GM19043 (cell line): ENCODE data around the gene ROBO4.

ENCODE experiments used
- ATAC-seq: cut with Tn5 transposase; IDR thresholded peaks from one replicate; pipeline ENCODE4 v1.9.1; 2021; ENCODE audit warnings: low read depth; ENCODE audit not compliant: unreplicated experiment

ROBO4 gene

GRCh38 chr11:124859171-124859570, 38.5 kb downstream of the ROBO4 start:
- ATAC-seq, result no peak

DNA sequence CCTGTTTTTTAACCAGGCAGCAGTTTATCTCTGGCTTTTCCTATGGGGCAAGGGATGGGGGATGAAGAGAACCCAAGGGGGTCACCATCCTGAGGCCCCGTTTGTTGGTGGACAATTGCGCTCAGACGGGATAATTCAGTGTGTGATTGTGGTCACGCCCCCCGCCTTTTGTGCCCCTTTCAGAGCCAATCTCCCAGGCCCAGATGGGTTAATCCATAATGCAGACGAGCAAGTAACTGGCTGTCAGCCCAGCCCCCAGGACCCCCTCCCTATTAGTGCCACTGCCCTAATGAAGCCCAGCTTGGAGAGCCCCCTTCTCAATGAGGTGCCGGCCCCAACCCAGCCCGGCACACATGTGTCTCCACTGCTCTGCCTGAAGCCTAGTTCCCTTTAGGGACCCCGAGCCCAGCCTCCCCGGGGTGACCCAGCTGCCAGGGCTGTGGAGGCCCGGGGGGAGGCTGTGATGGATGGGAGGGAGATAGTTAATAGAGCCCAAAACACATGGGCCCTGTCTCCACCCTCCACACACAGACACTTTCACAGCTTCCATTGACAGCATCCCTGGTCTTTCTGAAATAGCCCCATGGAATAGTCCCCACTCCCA, 51.5 kb downstream of the ROBO4 start:
- no peak for ATAC-seq

DNA sequence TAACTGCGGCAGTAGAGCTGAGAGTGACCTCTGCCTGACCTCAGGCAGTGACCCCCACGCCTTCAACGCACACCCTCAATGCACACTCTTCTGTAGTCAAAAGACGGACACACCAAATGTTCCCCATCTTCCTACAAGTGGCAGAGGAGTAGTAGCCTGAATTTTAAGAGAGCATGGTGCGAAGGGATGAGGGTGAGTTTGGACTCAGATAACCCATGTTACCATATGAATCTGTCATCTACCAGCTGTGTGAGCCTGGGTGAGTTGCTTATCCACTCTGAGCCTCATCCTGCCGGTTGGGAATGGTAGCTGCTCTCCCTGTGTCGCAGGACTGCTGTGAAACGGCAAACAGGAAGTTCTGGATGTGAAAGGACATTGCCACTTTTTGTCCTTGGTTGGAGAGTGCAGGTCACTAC, 53.0 kb downstream of the ROBO4 start:
- no peak for ATAC-seq

- ATAC-seq, result no peak
Measured at GRCh38 chr11:124843616-124843910, 54.1 kb downstream of the ROBO4 start.

DNA sequence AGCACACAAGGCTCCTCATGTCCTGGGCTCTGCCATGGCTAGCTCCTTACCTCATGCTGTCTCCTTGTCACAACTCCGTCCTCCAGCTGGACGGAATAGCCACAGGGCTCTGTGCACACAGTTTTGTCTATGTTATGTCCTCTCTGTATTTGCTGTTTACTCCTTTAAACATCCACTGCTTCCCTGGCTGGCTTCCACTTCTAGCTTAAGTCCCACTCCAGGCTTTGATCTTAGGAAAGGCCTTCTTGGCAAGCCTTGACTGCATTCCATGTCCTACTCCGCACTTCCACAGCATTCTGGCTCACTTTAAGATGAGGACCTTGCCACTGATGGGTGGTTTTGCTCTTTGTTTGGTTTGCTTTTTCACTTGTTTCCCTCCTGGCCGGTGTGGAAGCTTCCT, 55.4 kb downstream of the ROBO4 start:
- ATAC-seq, result no peak

DNA sequence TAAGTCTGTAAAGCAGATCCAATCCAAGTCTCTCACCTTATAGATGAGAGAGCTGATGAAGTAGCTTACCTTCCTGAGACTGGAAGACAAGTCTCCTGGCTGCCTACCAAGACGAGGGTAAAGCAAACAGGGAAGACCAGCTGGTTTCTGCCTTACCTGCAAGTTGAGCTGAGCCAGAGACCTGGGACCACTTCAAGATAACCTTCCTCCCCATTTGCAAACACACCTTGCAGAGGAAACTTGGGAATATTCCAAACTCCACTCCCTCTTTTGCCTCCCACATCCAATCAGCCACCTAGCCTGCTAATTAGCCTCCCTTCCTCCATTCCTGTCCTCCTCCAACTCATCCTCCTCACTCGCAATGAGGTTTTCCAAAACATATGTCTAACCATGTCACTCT, 55.8 kb downstream of the ROBO4 start:
- no peak for ATAC-seq

- no peak for ATAC-seq
Measured at GRCh38 chr11:124841201-124841600, 56.5 kb downstream of the ROBO4 start.

DNA sequence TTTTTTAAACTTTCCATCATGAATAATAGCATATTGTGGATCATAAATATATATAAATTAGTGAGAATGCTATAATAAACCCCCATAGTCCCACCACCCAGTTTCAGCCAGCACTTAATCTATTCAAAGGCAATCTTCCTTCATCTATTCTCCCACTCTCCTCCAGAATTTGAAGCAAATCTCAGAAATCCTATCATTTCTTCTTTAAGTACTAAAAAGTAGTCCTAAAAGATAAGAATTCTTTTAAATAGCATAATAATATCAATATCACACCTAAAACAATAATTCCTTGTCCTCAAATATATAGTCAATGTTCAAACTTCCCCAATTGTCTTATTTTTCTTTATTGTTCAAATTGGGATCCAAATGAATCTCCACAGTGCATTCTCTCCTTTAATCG, 57.0 kb downstream of the ROBO4 start:
- ATAC-seq, result no peak

DNA sequence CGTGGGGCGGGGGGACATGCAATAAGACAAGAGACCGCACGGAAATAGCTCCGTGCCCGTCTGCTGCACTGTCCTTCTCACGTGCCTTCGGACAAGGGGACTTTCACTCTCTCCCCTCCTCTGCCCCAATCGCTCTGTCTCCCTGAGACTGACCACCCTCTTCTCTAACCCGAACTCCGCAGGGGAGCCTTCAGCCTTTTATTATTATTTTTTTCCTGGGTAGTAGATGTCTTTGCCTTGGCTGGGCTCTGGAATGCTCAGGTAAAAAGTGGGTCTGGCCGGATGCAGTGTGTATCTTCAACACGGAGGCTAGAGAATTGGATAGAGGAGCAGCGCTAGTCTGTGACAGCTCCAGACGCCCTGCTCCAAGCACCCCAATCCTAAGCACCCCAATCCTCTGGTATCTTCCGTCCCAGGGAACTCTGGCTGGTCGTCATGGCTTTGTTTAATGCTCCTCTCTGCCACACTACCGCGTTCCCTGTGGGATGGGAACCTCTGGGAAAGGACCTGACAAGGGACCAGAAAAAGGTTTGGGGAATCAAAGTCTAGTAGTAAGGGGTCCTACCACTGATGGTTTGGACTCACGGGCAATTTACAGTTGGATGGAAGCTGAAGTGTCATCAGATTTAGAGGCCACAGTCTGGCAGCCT, 57.6 kb downstream of the ROBO4 start:
- ATAC-seq, result no peak

DNA sequence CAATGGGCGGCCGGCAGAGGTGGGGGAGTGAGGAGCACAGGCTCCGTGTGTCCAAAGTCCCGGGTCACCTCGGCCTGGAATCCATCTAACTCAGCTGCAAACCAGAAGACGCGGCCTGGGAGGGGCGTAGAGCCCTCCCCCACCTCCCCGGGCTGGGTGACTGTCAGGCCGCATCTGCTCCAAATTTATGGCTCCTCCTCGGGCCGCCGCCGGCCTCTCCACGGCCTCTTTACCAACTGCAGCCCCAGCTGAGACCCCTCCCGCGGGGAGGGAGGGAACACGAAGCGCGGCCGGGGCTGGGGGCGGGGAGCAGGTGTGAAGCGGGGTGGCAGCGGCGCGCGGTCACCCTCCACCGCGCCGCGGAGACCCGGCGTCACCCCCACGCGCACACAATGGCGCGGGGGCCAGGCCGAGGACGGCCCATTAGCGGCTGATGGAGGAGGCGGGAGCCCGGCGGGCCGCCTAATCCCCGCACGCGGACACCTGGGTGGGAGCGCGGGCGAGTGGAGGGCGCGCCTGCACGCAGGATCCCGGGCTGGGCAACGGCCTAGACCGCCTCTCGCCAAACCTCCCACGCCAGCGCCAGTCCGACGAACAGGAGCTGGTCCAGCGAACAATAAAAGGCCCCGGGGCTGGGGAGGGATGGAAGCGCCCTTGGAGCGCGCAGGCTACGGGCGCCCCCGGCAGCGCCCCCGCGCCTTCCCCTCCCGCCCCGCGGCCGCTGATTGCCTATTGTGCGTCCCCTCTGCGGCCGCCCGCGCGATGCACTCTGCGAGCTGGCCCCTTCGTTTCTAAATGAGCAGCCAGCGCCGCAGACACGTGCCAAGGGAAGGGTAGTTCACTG, 58.3 kb downstream of the ROBO4 start:
- ATAC-seq, result no peak

DNA sequence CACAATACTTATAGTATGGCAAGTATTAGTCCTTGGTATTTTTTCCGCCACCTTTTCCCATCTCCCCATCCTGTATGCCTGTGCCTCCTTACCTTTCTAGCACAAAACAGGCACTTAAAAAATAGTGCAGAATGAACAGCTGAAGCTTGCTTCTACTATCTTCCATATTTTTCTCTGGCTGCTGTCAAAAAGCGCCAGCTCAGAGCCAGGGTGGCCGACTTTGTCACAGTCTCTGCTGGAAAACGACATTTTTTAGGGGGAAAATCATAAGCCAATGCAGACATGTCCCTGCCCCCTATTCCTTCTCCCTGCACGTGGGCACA, 58.9 kb downstream of the ROBO4 start:
- ATAC-seq, result no peak

DNA sequence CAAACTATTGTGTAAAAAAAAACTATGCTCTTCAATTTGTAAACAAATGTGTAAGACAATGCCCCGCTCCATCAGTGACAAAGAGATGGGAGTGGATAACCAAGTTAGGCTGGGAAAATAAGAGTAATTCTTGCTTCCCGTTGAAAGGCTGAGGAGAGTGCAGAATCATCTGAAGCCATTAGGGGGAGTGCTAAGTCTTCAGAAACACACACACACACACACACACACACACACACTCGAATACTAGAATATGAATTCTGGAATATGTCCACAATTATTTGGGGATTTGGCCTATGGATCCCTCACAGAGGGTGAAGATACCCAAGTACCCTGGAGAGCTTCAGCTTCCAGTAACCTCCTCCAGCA, 60.2 kb downstream of the ROBO4 start:
- ATAC-seq, result peak; percentile 45

- ATAC-seq, result no peak
Measured at GRCh38 chr11:124835918-124836317, 61.7 kb downstream of the ROBO4 start.

- no peak for ATAC-seq
Measured at GRCh38 chr11:124834526-124835180, 63.0 kb downstream of the ROBO4 start.
